ENCODE data around the gene DHX30.

The DHX30 gene

GRCh38 chr3:47772047-47772446 lies 30.9 kb upstream of the DHX30 start:
- Histone ChIP-seq H3K27ac (ENCODE audit: low read depth, low read length, poor library complexity, severe bottlenecking) (no peak overlapping the region), H3K36me3 (ENCODE audit: insufficient read depth, low read length) (peaks cover 50% of the 10 kb centered on the region), H3F3A (ENCODE audit: insufficient read depth, low read length) (no peaks in the 10 kb centered on the region), H3K79me2 (ENCODE audit: insufficient read depth, low read length) (peaks cover 72% of the 10 kb centered on the region), H3K9ac (ENCODE audit: low read length) (no peak overlapping the region), H3K4me1 (ENCODE audit: insufficient read depth, low read length, severe bottlenecking) (no peaks in the 10 kb centered on the region), H3K9me3 (ENCODE audit: low read length) (no peaks in the 10 kb centered on the region), H3K4me3 (ENCODE audit: low read depth, low read length, poor library complexity, severe bottlenecking) (no peak overlapping the region), H3K4me2 (ENCODE audit: low read length) (no peak overlapping the region), H3K27me3 (ENCODE audit: insufficient read depth, low read length) (no peaks in the 10 kb centered on the region), H4K20me1 (ENCODE audit: insufficient read depth, low read length) (no peaks in the 10 kb centered on the region), H2AFZ (ENCODE audit: low read length) (no peak overlapping the region), H3K9me2 (ENCODE audit: low read depth, low read length) (no peaks in the 10 kb centered on the region)
- no peak for TF ChIP-seq EZH2 (IDR thresholded peaks at IDR 0.05; ENCODE audit: borderline replicate concordance, low read length)
- TF ChIP-seq CTCF (IDR thresholded peaks at IDR 0.05; ENCODE audit: low read length): no peak

GRCh38 chr3:47772788-47773187 lies 30.1 kb upstream of the DHX30 start:
- Histone ChIP-seq H3K79me2 (ENCODE audit: insufficient read depth, low read length) (peaks cover 80% of the 10 kb centered on the region), H4K20me1 (ENCODE audit: insufficient read depth, low read length) (no peaks in the 10 kb centered on the region)
- TF ChIP-seq EZH2 (IDR thresholded peaks at IDR 0.05; ENCODE audit: borderline replicate concordance, low read length) (no peak), CTCF (IDR thresholded peaks at IDR 0.05; ENCODE audit: low read length) (no peak)

GRCh38 chr3:47778746-47779145 lies 24.2 kb upstream of the DHX30 start:
- Histone ChIP-seq H3K4me2 (ENCODE audit: low read length) (peak overlapping the region; percentile 86), H3K4me3 (ENCODE audit: low read depth, low read length, poor library complexity, severe bottlenecking) (peak overlapping the region; percentile 25)

More at GRCh38 chr3:47772788-47773187, 30.1 kb upstream of the DHX30 start:
- no peaks in the 10 kb centered on the region for H3K9me3 ChIP-seq (ENCODE audit: low read length)
- no peaks in the 10 kb centered on the region for H3F3A ChIP-seq (ENCODE audit: insufficient read depth, low read length)
- H3K4me1 ChIP-seq (ENCODE audit: insufficient read depth, low read length, severe bottlenecking): peaks cover under 1% of the 10 kb centered on the region
- H3K4me2 ChIP-seq (ENCODE audit: low read length): no peak overlapping the region
- no peaks in the 10 kb centered on the region for H3K27me3 ChIP-seq (ENCODE audit: insufficient read depth, low read length)
- H3K27ac ChIP-seq (ENCODE audit: low read depth, low read length, poor library complexity, severe bottlenecking): no peak overlapping the region
- peaks cover 51% of the 10 kb centered on the region for H3K36me3 ChIP-seq (ENCODE audit: insufficient read depth, low read length)
- H3K9me2 ChIP-seq (ENCODE audit: low read depth, low read length): no peaks in the 10 kb centered on the region
- H3K9ac ChIP-seq (ENCODE audit: low read length): no peak overlapping the region
- H3K4me3 ChIP-seq (ENCODE audit: low read depth, low read length, poor library complexity, severe bottlenecking): no peak overlapping the region
- H2AFZ ChIP-seq (ENCODE audit: low read length): no peak overlapping the region

More at GRCh38 chr3:47778746-47779145, 24.2 kb upstream of the DHX30 start:
- H3K9me2 ChIP-seq (ENCODE audit: low read depth, low read length): no peaks in the 10 kb centered on the region
- H3K36me3 ChIP-seq (ENCODE audit: insufficient read depth, low read length): peaks cover 30% of the 10 kb centered on the region
- peaks cover 38% of the 10 kb centered on the region for H3K4me1 ChIP-seq (ENCODE audit: insufficient read depth, low read length, severe bottlenecking)
- H3K9ac ChIP-seq (ENCODE audit: low read length): no peak overlapping the region
- no peak overlapping the region for H3K27ac ChIP-seq (ENCODE audit: low read depth, low read length, poor library complexity, severe bottlenecking)
- no peaks in the 10 kb centered on the region for H3K9me3 ChIP-seq (ENCODE audit: low read length)
- H3K27me3 ChIP-seq (ENCODE audit: insufficient read depth, low read length): no peaks in the 10 kb centered on the region
- no peak for TF ChIP-seq CTCF (IDR thresholded peaks at IDR 0.05; ENCODE audit: low read length)
- TF ChIP-seq EZH2 (IDR thresholded peaks at IDR 0.05; ENCODE audit: borderline replicate concordance, low read length): no peak
- H3F3A ChIP-seq (ENCODE audit: insufficient read depth, low read length): no peaks in the 10 kb centered on the region
- no peak overlapping the region for H2AFZ ChIP-seq (ENCODE audit: low read length)
- H3K79me2 ChIP-seq (ENCODE audit: insufficient read depth, low read length): peaks cover 79% of the 10 kb centered on the region
- 0 out of 2 replicates have a peak, but pooled peaks cover 4% of the 10 kb centered on the region for H4K20me1 ChIP-seq (ENCODE audit: insufficient read depth, low read length)
